Vagina (tissue), 2 donors: Measurements from ENCODE around the gene SREK1. TPM values are rescaled to one million over a fixed set of nuclear protein-coding genes. Genes with fewer than 3 reads are reported as not detected.
"Not testable (repeated sequence)": the region's sequence is repeated elsewhere in the genome, so short reads cannot be mapped to it uniquely, and the experiment has no call there.

Source experiments
- DNase-seq, 2 donors: peaks; one replicate each; pipeline ENCODE4 v3.0.0-alpha.2; 2017; ENCODE audit errors: extremely low spot score in 2 of 2
- H3K27ac ChIP-seq: fragments of 200-600 bp; sonication (generic); one replicate; pipeline ENCODE4 v1.5.1; 2019
- H3K27me3 ChIP-seq: fragments of 200-600 bp; sonication (generic); one replicate; pipeline ENCODE4 v1.5.1; 2019
- H3K36me3 ChIP-seq, 2 donors: fragments of 200-600 bp; sonication (generic); one replicate each; pipeline ENCODE4 v1.5.1; 2017 to 2019
- H3K4me1 ChIP-seq: fragments of 200-600 bp; sonication (generic); one replicate; pipeline ENCODE4 v1.5.1; 2019
- H3K4me3 ChIP-seq, 2 donors: fragments of 200-600 bp; sonication (generic); 1 replicate in 1 of 2; 2 replicates in 1 of 2; pipeline ENCODE4 v1.5.1; 2016 to 2019
- H3K9me3 ChIP-seq: fragments of 200-600 bp; sonication (generic); one replicate; pipeline ENCODE4 v1.5.1; 2019
- POLR2A ChIP-seq, 2 donors: fragments of 450-650 bp; IDR thresholded peaks; one replicate each; pipeline ENCODE4 v1.6.1; 2017; ENCODE audit warnings: antibody characterized with exemption in 2 of 2, mild to moderate bottlenecking in 2 of 2, moderate library complexity in 2 of 2
- POLR2AphosphoS5 ChIP-seq, 2 donors: sonication (generic); formaldehyde crosslinking; IDR thresholded peaks; one replicate each; pipeline ENCODE4 v1.9.0; 2017; ENCODE audit warnings: antibody characterized with exemption in 2 of 2, mild to moderate bottlenecking in 2 of 2, low read depth in 1 of 2; ENCODE audit not compliant: insufficient read depth in 1 of 2
- intact Hi-C: fragments of 100-400 bp; cut with DNase I; formaldehyde crosslinking; loops from one replicate; pipeline ENCODE4 v1.15.1; 2023
- total RNA-seq: library from RNA; depleted of rRNA; stranded (reverse); fragments of >200 nt; gene quantifications from one replicate; pipeline ENCODE4 v1.2.3, GENCODE V29; 2016
- TF ChIP-seq, protein P1 (sequence below), 3 experiments: fragments of 450-650 bp in 2 of 3; fragments of 200-600 bp in 1 of 3; sonication (generic) in 1 of 3; IDR thresholded peaks; one replicate each; pipeline ENCODE4 v1.5.1; 2017 to 2019; ENCODE audit warnings: antibody characterized with exemption in 3 of 3, mild to moderate bottlenecking in 2 of 3, moderate library complexity in 2 of 3

The SREK1 gene
- total RNA-seq, 1 donor from 2014 or later: 101 TPM

DNA sequence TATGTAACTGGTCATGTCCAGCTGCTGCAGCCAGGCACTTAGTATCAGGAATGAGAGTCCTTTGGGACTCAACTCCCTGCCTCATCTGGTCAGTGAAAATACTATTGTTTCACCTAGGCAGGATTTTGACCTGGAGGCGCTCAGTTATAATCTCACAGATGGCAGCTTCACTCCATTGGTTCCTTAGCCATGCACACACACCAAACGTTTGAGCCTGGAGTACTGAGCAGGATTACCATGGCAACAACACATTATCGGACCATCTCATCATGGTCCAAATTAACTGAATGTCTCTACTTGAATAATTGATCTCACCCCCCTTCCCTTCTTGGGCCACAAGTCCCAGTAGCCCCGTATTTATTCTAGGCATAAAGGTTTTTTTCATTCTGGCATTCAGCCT, 15.0 kb upstream of the SREK1 start:
- no peaks in the 10 kb centered on the region for H3K27me3 ChIP-seq
- H3K4me1 ChIP-seq: no peaks in the 10 kb centered on the region
- DNase-seq: no peak
- H3K9me3 ChIP-seq: no peaks in the 10 kb centered on the region
- no peak overlapping the region for H3K4me3 ChIP-seq
- no peaks in the 10 kb centered on the region for H3K36me3 ChIP-seq
- no peak overlapping the region for H3K27ac ChIP-seq
- intact Hi-C loops: no loop called here
- TF ChIP-seq POLR2A (IDR thresholded peaks at IDR 0.05) (no peak), POLR2AphosphoS5 (IDR thresholded peaks at IDR 0.05; ENCODE audit: insufficient read depth in 1 of 2, low read depth in 1 of 2) (no peak)
- TF ChIP-seq, protein P1, sequence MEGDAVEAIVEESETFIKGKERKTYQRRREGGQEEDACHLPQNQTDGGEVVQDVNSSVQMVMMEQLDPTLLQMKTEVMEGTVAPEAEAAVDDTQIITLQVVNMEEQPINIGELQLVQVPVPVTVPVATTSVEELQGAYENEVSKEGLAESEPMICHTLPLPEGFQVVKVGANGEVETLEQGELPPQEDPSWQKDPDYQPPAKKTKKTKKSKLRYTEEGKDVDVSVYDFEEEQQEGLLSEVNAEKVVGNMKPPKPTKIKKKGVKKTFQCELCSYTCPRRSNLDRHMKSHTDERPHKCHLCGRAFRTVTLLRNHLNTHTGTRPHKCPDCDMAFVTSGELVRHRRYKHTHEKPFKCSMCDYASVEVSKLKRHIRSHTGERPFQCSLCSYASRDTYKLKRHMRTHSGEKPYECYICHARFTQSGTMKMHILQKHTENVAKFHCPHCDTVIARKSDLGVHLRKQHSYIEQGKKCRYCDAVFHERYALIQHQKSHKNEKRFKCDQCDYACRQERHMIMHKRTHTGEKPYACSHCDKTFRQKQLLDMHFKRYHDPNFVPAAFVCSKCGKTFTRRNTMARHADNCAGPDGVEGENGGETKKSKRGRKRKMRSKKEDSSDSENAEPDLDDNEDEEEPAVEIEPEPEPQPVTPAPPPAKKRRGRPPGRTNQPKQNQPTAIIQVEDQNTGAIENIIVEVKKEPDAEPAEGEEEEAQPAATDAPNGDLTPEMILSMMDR (IDR thresholded peaks at IDR 0.05): no peak

DNA sequence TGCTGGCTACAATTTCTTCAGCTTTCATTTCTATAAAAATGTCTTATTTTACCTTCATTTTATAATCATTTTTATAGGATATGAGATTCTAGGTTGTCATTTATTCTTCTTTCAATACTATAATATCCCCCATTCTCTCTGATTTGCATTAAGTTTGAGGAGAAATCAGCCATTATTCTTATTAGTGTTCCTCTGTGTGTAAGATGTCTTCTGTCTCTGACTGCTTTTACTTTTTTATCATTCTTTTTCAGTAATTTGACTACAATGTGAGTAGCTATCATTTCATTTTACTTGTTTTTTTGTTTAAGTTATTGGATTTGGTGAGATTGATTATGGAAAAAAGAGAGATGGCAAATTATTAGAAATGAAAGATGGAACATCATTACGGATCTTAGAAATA, 13.6 kb upstream of the SREK1 start:
- no peaks in the 10 kb centered on the region for H3K4me1 ChIP-seq
- TF ChIP-seq POLR2A (IDR thresholded peaks at IDR 0.05) (no peak), POLR2AphosphoS5 (IDR thresholded peaks at IDR 0.05; ENCODE audit: insufficient read depth in 1 of 2, low read depth in 1 of 2) (no peak)
- TF ChIP-seq, protein P1 (IDR thresholded peaks at IDR 0.05): no peak
- DNase-seq: no peak
- H3K4me3 ChIP-seq: no peak overlapping the region
- intact Hi-C loops: no loop called here
- H3K9me3 ChIP-seq: no peaks in the 10 kb centered on the region
- no peak overlapping the region for H3K27ac ChIP-seq
- no peaks in the 10 kb centered on the region for H3K36me3 ChIP-seq
- H3K27me3 ChIP-seq: no peaks in the 10 kb centered on the region

DNA sequence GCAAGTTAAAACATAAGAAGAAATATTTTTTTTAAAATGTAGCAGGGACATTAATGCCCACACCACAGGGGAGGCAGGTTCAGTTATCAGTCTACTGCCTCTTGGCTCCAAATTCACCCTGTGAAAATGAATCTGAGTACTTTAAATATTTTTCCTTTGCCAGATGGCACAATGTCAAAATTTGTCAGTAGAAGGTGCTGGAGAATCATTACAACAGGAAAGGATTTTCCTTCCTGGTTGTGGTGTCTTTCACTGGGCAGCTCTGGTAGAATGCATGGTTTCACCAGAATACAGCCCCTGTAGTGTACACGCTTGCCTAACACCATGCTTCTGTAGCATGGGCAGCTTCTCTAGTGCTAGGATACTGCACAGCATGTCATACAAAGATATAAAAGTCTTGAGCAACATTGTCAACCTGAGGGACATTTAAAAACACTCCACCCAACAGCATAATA, 9.7 kb upstream of the SREK1 start:
- Histone ChIP-seq H3K36me3 (no peaks in the 10 kb centered on the region), H3K27me3 (no peaks in the 10 kb centered on the region), H3K4me1 (no peaks in the 10 kb centered on the region), H3K9me3 (no peaks in the 10 kb centered on the region), H3K4me3 (no peak overlapping the region), H3K27ac (no peak overlapping the region)
- DNase-seq: no peak
- TF ChIP-seq POLR2A (IDR thresholded peaks at IDR 0.05): no peak
- TF ChIP-seq, protein P1 (IDR thresholded peaks at IDR 0.05): no peak
- TF ChIP-seq POLR2AphosphoS5 (IDR thresholded peaks at IDR 0.05; ENCODE audit: insufficient read depth in 1 of 2, low read depth in 1 of 2): no peak
- intact Hi-C loops: no loop called here

DNA sequence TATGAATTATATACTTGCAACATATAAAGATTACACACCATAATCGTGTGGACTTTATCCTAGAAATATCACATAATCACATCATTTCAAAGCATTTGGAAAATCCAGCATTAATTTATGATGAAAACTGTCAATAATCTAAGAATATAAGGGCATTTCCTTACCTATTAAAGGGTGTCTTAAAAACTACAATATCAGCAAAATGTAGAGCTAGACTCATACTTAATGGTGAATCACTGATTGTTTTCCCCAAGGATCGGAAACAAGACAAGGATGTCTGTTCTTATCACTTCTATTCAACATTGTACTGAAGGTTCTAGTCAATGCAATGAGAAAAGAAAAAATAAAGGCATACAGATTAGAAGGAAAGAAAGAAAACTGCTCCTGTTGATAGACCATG, 8.0 kb upstream of the SREK1 start:
- TF ChIP-seq POLR2A (IDR thresholded peaks at IDR 0.05) (no peak), POLR2AphosphoS5 (IDR thresholded peaks at IDR 0.05; ENCODE audit: insufficient read depth in 1 of 2, low read depth in 1 of 2) (no peak)
- TF ChIP-seq, protein P1 (IDR thresholded peaks at IDR 0.05): no peak
- DNase-seq: no peak
- intact Hi-C loops: no loop called here

DNA sequence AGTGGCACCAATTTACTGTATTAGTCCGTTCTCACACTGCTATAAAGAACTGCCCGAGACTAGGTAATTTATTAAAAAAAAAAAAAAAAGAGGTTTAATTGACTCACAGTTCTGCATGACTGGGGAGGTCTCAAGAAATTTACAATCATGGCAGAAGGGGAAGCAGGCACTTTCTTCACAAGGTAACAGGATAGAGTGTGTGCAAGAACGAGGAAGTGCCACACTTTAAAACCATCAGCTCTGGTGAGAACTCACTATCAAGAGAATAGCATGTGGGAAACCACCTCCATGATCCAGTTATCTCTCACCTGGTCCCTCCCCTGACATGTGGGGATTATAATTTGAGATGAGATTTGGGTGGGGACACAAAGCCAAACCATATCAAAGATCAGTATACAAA, 7.2 kb upstream of the SREK1 start:
- H3K36me3 ChIP-seq, H3K27ac ChIP-seq, H3K27me3 ChIP-seq, DNase-seq, intact Hi-C loops, H3K4me1 ChIP-seq, H3K4me3 ChIP-seq, H3K9me3 ChIP-seq: not testable (repeated sequence)

More for the DNA sequence above, 8.0 kb upstream of the SREK1 start:
- Histone ChIP-seq H3K9me3 (no peaks in the 10 kb centered on the region), H3K27ac (no peak overlapping the region), H3K27me3 (no peaks in the 10 kb centered on the region), H3K36me3 (no peaks in the 10 kb centered on the region), H3K4me1 (no peaks in the 10 kb centered on the region), H3K4me3 (no peak overlapping the region)
